Measurements from ENCODE around the gene ADPGK. TPM values are rescaled to one million over a fixed set of nuclear protein-coding genes. Genes with fewer than 3 reads are reported as not detected.

ADPGK gene
- total RNA-seq, 8 experiments from 2014 or later, result 17.5 to 78.3 (median 28.7) TPM

Other genes starting within 250 kb of the ADPGK start
- gene GOLGA6B, start 129.1 kb downstream of the ADPGK start, total RNA-seq, result 1 to 10 TPM in 3 of 8 experiments, under 1 TPM in 1, not detected in 4; 0.88 to 1.9 (median 1.3) TPM
- under 1 TPM in 6 of 8 experiments, not detected in 2; 0.22 to 0.66 (median 0.44) TPM for gene HIGD2B, start 97.6 kb downstream of the ADPGK start, total RNA-seq
- 10 to 100 TPM; 17.8 to 50.7 (median 33.1) TPM for gene BBS4, start 97.6 kb downstream of the ADPGK start, total RNA-seq